ENCODE data around the gene OTUB2.
"Not testable (repeated sequence)": the region's sequence is repeated elsewhere in the genome, so short reads cannot be mapped to it uniquely, and the experiment has no call there.

OTUB2 gene

DNA sequence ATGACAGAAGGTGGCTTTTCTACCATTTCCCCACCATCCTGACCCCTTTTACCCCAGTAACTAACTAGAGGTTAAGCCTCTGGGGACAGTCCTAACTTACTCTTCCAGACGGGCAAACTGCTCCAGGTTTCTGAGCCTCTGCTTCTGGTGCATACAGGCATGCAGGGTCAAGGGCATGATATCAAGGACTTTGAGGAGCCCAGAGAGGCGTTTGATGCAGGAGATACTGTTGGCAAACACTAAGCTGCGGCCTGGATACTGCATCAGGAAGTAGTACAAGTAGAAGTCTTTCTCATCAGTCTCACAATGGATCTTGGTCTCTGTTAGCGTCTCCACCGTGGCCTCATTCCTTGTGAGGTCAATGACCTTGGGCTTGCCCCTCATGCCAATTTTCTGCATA, 33.9 kb downstream of the OTUB2 start:
- no peak for DNase-seq

DNA sequence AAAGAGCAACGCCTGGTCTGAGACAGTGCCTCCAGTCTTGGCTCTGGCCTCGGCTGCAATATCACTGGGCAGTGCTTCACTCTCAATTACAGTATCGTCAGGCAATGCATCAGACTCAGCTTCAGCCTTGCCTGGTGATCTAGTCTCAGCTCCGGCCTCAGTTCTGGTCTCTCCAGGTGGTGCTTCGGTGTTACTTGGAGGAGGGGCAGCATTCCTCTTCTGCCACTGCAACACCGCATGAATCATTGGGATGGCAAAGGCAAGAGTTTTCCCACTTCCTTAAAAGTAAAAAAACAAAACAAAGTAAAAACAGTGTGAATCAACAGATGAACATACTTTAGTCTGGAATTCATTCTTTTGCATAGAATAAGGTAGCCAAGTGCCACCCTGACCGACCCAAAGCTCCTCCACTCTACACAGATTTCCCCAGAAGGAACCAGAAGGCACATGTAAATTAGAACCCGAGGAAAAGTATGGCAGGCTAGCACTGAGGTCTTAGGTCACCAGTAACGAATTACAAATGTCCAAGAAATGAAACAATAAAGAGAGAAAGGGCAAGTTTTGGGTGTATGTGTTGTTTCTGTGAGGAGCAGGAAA, 36.3 kb downstream of the OTUB2 start:
- no peak for DNase-seq

DNA sequence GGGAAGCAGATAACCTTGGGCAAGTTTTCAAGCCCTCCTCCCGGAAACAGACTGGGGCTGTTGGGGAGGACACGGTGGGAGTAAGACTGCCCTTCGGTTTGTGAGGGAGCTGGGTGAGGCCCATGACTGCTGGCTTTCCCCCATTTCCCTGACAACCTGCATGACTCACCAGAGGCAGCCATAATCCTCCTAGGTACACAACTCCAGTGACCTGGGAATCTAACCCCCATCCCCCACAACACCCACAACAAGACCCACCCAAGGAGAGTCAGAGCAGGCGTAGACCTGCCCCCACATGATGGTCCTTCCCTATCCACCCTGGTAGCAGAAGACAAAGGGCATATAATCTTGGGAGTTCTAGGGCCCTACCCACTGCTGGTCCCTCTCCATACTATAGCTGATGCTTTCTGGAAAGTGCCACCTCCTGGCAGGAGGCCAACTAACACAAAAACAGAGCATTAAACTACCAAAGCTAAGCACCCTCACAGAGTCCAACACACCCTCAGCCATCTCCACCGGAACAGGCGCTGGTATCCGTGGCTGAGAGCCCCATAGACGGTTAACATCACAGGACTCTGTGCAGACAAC, 40.0 kb downstream of the OTUB2 start:
- DNase-seq = no peak

DNA sequence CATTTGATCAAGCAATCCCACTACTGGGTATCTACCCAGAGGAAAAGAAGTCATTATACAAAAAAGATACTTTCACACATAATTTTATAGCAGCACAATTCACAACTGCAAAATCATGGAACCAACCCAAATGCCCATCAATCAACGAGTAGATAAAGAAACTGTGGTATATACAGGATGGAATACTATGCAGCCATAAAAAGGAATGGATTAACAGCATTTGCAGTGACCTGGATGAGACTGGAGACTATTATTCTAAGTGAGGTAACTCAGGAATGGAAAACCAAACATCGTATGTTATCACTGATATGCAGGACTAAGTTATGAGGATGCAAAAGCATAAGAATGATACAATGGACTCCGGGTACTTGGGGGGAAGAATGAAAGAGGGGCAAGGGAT, 45.9 kb downstream of the OTUB2 start:
- not testable (repeated sequence) for DNase-seq

GRCh38 chr14:94074534-94074933, 48.4 kb downstream of the OTUB2 start:
- no peak for DNase-seq

- no peak for DNase-seq
These were observed 48.9 kb downstream of the OTUB2 start for GRCh38 chr14:94075008-94075407.

DNA sequence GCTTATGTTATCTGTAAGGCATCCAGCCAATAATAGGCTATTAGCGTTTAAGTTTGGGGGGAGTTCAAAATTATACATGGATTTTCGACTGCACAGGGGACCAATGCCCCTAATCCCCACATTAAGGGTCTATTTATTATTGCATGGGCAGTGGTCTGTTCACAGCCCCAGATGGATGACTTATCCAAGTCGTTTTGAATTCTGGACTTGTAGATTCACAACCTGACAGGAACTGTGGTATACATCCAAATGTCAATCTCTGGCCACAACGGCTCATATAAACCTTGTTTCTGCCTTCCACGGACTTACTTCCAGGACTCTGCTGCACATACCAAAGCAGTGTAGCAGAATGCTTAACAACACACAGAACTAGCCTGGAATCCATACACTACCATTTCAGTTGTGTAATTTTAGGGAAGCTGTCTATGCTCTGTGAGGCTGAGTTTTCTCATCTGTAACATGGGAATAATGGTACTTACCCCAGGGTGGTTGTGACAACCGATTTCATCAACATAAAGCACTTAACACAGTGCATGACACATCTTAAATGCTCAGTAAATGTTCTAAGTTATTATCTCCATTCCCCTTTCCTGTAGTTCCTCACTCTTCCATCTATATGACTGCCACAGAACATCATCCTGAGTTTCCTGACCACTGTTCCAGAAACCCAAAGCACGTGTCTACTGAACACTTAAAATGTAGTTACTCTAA, 51.1 kb downstream of the OTUB2 start:
- DNase-seq = no peak

DNA sequence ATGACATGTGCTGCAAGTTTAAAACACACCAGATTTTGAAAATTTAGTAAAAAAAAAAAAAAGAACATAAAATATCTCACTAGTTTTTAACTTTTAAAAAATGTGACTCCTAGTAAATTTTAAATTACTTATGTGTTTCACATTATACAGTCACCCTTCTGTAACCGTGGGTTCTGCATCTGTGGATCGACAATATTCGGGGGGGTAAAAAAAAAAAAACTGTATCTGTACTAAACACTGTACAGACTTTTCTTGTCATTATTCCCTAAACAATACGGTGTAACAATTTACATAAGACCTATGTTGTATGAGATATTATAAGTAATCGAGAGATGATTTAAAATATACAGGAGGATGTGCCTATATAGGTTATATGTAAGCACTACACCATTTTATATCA, 51.7 kb downstream of the OTUB2 start:
- DNase-seq = no peak

GRCh38 chr14:94079891-94080620, 53.9 kb downstream of the OTUB2 start:
- no peak for DNase-seq

GRCh38 chr14:94080621-94081385, 54.7 kb downstream of the OTUB2 start, which contains the start of the genes DDX24 and IFI27L1:
Gene DDX24, minus strand, starts transcription at chr14:94081202. Its CDS starts 1,460 bp downstream, at chr14:94079742.
Gene IFI27L1, plus strand, starts transcription at chr14:94081310. Its CDS starts 15,628 bp downstream, at chr14:94096938.
- peak; percentile 88 for DNase-seq

DNA sequence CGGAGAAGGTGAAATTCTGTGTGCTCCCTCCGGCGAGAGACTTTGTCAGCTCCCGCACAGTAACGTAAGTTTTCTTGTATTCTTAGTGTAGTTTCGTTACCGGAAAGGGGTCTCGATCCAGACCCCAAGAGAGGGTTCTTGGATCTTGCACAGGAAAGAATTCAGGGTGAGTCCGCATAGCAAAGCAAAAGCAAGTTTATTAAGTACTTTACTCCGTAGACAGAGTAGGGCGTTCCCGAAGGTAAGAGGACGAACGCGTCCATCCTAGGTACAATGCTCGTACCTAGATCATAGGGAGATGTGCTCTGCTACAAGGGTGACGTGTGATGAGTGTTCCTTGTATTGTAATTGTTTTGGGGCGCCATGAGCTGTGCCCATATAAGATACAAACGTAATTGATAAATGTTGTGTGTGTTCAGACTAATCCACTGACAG, 55.3 kb downstream of the OTUB2 start:
- peak; percentile 16 for DNase-seq

GRCh38 chr14:94087891-94088290, 61.8 kb downstream of the OTUB2 start:
- DNase-seq = no peak

DNA sequence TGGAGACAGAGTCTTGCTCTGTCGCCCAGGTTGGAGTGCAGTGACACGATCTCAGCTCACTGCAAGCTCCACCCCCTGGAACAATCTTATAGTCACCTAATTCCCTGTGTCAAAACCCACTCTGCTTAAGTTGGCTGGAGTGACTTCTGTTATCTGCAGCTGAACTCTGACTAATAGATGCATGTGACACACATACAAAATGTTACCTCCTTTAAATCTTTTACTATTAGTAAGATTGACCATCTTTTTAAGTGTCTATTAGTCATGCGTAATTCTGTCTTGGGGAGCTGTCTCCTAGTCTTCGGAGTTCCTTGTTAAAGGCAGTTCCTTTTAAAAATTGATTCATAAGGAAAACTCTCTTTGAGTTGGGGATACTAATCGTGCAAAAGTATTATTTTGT, 62.4 kb downstream of the OTUB2 start:
- no peak for DNase-seq

DNA sequence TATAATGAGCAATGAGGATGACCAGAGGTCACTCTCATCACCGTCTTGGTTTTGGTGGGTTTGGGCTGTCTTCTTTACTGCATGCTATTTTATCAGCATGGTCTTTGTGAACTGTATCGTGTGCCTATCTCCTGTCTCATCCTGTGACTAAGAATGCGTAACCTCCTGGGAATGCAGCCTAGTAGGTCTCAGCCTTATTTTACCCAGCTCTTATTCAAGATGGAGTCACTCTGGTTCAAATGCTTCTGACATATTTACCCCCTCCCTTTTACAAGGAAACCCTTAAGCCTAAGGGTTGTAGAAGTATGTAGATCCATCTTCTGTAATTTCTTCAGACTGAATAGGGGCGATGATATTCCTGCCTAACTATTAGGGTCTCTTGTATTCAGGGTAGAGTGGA, 63.3 kb downstream of the OTUB2 start:
- DNase-seq = no peak

GRCh38 chr14:94093418-94093817, 67.3 kb downstream of the OTUB2 start:
- no peak for DNase-seq

DNA sequence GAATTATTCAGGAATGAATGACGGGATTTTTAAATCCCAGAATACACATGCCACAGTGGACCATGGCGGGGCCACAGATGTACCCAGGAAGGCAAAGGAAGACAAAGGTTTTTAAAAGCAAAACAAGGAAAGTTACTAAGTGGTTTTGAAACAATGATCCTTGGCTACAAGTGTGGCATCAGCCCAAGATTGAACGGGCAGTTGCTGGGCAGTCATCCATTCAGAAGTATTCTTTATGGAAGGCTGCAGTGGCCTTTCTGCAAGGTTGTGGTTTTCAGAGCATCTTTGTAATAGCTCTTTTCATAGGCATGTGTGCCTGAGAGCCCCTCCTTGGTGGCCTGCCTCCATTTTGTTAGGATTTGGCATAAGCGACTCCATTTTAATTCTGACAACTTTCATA, 71.0 kb downstream of the OTUB2 start:
- DNase-seq = no peak

Measured in NCI-H146 (cell line).